ENCODE measurements around the gene SYT17.

- TF ChIP-seq CTCF (conservative IDR thresholded peaks at IDR 0.05; ENCODE audit: low read length) (no peak), EZH2phosphoT487 (IDR thresholded peaks at IDR 0.05; ENCODE audit: borderline replicate concordance) (no peak)
Observed at GRCh38 chr16:19148189-19148588, 19.9 kb upstream of the SYT17 start.

All from Loucy (cell line).